Activated gamma-delta T cell treated with Interleukin-2 at 50 U/mL for 16 hours (primary cell): Measurements from ENCODE around the gene SLC34A2.

Source experiments
- DNase-seq: peaks from one replicate; pipeline ENCODE4 v3.0.0-alpha.2; 2020

SLC34A2 gene

DNA sequence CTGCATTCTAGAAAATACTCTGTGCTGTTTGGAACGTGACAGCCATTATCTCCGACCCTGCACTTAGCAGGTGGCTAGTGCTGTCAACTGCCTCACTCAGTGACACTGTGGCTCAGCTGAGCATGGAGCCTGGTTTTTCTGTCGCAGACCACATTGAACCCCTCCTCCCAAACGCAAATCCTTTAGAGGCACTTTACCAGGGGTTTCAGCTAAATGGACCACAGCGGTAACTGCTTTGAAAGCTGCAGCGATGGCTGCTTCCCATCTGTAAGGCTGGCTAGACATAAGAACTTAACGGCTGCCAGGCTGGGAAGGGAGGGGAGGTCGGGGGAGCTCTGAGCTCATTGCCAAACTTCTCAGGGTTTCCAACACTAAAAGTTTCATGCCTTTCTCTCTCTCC, 8.1 kb downstream of the SLC34A2 start:
- DNase-seq = no peak

DNA sequence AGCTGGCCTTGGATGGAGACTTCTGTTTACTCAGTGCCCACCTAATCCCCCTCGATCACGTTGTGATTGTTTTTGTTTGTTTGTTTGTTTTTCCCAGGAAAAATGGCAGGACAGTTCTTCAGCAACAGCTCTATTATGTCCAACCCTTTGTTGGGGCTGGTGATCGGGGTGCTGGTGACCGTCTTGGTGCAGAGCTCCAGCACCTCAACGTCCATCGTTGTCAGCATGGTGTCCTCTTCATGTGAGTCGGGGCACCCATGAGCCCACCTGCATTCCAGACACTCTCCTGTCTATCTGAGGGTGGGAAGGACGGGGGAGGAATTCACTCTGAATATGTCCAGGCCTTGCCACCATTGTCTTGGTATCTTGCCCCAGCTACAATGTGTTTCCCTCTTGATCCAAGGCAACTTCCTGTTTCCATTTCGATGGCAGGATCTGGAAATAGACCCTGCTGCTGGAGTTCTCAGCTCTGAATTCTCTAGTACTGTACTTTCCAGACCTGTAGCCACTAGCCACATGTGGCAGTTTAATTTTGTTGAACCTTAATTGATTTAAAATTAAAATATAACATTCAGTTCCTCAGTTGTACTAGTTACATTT, 10.5 kb downstream of the SLC34A2 start:
- DNase-seq = no peak

DNA sequence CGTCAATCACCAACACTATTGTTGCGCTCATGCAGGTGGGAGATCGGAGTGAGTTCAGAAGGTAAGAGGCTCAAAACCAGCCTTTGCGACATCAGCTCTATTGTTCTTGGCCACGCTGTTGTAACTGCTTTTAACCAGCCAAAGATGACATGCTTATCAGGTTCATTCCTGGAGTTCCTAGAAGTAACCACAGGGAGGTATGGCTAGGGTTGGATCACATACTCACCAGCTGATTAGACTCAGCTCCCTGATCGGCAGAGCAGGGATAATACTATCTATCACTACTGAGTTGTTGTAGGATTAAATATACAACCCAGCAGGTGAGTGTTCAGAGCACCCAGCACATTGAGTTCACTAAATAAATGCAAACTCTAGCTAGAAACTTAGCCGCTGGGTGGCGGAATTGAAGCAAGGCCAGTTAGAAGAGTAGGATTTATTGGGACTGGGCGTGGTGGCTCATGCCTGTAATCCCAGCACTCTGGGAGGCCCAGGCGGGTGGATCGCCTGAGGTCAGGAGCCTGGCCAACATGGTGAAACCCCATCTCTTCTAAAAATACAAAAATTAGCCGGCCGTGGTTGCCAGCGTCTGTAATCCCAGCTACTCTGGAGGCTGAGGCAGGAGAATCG, 12.4 kb downstream of the SLC34A2 start:
- no peak for DNase-seq

DNA sequence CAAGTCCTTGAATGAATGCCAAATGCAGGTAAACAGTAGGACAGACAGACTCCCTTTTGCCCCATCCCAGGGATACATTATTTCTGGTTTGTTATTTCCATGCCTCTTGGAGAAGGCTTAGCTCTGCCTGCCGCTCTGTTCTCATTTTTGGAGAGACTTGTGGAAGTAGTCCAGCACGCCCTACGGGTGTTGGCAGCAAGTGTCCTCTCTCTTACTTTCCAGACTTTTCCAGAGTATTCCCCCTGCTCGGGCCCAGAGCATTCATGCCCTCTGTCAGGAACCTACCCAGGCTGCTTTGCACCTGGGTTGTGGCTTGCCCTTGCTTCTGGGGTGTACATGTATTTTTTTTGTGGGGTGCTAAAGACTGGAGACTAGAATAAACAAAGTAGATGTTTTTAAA, 15.3 kb downstream of the SLC34A2 start:
- no peak for DNase-seq

DNA sequence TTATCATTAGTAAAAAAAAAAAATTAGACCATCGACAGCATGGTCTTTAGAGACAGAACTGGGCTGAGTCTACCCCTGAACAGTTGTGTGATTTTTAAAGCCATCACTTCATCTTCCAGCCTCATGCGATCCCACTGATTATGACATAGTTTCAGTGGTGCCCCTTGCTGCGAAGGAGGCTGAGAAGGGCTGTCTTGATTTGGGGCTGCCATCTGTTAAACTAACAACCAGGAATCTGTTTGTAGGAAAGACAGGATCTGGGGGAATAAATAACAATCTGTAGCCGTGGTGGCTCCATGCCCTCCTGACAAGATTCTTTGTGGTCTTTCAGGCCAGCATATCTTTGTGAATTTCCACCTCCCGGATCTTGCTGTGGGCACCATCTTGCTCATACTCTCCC, 17.1 kb downstream of the SLC34A2 start:
- no peak for DNase-seq

DNA sequence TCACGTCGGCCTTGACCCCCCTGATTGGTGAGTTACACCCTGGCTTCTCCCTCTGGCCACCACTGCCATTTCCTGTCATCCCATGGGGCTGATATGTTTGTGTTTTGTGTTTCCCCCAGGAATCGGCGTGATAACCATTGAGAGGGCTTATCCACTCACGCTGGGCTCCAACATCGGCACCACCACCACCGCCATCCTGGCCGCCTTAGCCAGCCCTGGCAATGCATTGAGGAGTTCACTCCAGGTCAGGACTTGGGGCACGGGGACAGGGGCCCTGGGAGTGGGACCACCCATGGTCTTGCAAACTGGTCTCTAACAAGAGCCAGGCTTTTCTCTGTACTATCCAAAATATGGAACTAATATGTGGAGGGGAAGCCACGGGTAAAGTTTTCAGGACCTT, 18.7 kb downstream of the SLC34A2 start:
- no peak for DNase-seq

DNA sequence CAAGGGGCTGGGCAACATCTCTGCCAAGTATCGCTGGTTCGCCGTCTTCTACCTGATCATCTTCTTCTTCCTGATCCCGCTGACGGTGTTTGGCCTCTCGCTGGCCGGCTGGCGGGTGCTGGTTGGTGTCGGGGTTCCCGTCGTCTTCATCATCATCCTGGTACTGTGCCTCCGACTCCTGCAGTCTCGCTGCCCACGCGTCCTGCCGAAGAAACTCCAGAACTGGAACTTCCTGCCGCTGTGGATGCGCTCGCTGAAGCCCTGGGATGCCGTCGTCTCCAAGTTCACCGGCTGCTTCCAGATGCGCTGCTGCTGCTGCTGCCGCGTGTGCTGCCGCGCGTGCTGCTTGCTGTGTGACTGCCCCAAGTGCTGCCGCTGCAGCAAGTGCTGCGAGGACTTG, 20.6 kb downstream of the SLC34A2 start:
- DNase-seq = no peak

DNA sequence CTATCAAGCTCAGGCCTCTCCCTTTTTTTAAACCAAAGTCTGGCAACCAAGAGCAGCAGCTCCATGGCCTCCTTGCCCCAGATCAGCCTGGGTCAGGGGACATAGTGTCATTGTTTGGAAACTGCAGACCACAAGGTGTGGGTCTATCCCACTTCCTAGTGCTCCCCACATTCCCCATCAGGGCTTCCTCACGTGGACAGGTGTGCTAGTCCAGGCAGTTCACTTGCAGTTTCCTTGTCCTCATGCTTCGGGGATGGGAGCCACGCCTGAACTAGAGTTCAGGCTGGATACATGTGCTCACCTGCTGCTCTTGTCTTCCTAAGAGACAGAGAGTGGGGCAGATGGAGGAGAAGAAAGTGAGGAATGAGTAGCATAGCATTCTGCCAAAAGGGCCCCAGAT, 21.5 kb downstream of the SLC34A2 start:
- DNase-seq = no peak

DNA sequence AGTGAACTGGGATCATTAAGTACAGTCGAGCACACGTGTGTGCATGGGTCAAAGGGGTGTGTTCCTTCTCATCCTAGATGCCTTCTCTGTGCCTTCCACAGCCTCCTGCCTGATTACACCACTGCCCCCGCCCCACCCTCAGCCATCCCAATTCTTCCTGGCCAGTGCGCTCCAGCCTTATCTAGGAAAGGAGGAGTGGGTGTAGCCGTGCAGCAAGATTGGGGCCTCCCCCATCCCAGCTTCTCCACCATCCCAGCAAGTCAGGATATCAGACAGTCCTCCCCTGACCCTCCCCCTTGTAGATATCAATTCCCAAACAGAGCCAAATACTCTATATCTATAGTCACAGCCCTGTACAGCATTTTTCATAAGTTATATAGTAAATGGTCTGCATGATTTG, 22.3 kb downstream of the SLC34A2 start:
- no peak for DNase-seq

DNA sequence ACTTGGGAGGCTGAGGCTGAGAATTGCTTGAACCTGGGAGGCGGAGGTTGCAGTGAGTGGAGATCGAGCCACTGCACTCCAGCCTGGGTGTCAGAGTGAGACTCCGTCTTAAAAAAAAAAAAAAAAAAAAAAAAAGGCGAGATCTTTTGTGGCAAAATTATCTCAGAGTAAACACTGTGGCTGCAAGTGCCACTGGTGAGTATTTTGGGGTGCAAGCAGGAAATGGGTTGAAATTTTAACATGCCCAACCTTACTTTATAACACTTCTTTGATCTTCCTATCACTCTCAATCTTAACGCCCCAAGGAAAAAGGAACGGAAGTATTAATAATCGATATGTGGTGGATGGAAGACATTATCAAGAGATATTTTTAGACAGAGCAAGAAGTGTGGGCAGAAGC, 32.1 kb downstream of the SLC34A2 start:
- no peak for DNase-seq

DNA sequence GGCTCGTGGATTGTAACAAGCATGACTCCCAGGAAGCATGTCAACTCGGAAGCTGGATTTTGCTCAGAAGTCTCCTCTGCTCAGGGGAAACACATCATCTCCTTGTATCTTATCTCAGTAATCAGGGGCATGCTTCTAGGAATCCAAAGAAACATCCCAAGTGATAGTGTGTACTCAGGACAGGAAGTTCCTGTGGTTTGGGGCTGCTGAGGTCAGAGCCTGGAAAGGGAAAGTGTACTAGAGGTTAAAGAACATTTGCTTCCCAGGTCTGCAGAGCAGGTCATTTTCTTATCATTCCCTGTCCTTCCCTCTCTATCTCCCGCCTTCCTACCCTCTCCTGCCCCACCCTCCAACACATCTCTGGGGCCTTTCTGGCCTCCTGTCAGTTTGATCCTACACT, 38.8 kb downstream of the SLC34A2 start:
- no peak for DNase-seq

DNA sequence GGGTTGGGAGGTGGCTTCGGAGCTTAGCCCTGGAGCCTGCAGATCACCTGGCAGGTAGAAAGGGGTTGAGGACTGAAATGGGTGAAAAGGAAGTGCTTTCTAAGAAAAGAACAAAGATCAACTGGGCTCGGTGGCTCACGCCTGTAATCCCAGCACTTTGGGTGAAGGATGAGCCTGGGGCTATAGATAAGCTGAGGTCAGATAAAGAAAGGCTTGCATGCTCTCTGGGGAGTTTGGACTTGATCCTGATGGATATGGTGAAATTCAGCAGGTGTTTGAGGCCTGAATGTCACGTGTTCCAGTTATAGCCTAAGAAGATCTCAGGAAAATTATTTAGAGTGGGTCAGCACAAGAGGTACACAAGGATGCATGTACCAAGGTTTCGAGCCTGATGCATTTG, 40.8 kb downstream of the SLC34A2 start:
- no peak for DNase-seq

DNA sequence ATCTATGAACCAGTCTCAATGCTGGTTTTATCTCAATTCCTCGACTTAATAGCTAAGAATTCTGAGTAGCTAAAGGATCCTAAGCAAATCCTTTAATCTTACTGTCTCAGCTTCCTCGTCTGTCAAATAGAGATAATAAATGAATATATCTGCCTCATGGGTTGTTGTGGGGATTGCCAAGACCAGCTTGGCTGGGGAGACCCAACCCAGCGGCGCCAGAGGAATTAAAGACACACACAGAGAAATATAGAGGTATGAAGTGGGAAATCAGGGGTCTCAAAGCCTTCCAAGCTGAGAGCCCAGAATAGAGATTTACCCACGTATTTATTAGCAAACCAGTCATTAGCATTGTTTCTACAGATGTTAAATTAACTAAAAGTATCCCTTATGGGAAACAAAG, 41.9 kb downstream of the SLC34A2 start:
- no peak for DNase-seq

DNA sequence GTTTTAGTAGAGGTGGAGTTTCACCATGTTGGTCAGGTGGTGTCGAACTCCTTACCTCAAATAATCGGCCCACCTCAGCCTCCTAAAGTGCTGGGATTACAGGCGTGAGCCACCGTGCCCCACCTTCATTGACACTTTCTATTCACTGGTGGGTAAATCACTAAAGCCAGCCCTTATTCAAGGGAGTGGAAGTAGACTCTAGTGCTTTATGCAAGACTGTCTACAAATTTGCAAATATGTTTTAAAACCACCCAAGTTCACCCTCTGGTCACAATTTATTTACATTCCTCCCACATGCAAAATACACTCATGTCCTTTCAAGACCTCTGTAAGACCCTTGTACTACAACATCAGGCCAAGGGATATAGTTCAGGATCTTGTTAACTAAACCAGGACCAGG, 45.0 kb downstream of the SLC34A2 start:
- DNase-seq = no peak

DNA sequence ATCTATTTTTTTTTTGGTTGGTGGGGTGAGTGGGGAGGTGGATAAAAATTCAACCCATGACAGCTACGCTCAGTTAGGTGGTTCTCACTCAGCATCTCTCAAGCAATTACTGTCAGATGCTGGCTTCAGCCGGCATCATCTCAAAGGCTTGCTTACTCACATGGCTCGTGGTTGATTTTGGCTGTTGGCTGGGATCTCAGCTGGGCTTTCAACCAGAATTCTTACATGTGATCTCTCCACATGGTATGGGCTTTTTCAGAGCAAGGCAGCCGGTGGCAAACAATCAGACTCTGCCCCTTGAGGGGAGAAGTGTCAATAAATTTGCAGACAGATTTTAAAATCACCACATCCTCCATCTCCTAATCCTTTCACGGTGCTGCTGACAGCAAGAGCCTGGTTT, 47.2 kb downstream of the SLC34A2 start:
- no peak for DNase-seq

DNA sequence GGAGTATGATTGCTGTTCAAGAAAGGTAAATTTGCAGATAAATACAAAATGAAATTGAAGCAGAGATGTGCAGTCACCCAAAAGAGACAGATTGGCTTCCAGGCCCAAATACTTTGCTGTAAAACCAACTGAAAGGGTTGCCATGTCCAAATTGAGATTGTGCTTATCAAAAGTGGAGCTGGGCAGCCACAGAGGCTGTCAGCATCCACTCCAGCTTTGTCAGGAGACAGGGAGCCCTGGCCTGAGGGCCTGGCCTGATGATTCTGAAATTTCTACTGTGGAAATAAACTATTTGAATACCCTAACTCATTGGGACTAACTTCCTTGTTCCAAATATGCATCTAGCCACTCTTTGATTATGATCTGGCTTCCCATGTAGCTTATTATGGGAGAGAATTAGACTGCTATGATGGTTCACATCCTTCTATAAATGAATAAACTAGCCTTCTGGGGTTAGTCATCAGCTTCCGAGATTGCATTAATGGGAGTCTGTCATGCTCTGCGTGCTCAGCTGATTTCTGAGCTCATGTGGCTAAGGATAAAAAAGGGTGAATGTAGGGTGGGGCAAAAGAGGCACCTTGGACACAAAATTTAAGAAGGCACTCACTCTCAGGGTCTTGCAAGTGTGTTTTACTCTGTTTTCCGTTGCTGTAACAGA, 48.2 kb downstream of the SLC34A2 start:
- DNase-seq = no peak

DNA sequence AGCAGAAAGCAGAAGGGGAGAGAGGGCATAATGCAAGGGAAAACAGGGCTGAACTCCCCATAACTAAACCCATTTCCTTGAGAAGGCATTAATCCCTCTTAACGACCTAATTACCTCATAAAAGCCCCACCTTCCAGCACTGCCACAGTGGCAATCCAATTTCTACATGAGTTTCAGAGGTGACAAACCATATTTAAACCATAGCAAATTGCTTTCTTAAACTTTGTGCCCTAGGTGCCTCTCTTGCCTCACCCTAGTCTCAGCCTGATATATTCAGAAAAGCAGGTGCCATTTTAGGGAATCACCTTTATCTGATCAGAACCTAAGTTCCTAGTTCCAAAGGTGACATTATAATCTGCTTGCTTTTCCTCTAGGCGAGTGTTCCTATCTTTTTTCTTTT, 48.9 kb downstream of the SLC34A2 start:
- DNase-seq = no peak

DNA sequence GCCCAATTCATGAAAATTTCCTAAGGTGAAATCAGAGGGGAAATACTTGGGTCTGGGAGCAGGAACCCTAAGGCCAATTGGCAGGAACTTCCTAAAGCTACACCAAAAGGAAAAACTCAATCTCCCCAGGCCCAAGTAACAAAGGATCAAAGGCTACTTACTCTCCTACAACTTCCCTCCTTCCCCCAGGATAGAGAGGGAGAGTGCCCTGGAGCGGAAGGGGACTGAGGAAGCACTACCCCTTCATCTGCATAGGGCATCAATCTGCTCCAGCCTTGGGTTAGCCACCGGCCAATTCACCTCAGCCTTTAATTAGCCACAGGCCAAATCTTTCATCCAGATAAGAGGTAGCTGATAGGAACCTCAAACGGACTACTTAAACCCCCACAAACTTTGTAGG, 55.0 kb downstream of the SLC34A2 start:
- DNase-seq = no peak

DNA sequence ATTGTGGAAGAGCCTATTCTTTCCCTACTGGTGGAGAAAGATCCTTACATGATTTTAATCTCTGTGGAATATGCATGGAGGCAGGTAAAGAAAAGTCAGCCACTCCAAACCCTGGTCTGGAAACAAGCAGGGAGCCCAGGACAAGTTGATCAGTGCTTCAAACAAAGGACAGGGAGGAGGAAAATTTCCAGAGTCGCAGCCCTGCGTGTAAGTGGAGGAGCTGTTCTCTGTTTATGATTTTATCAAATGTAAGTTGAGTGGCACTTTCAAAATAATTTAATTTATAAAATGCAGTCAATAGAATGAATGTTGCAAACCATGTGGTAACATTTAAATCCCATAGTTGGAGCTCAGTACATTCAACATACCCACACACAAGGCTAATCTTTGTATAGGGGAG, 57.0 kb downstream of the SLC34A2 start:
- no peak for DNase-seq

DNA sequence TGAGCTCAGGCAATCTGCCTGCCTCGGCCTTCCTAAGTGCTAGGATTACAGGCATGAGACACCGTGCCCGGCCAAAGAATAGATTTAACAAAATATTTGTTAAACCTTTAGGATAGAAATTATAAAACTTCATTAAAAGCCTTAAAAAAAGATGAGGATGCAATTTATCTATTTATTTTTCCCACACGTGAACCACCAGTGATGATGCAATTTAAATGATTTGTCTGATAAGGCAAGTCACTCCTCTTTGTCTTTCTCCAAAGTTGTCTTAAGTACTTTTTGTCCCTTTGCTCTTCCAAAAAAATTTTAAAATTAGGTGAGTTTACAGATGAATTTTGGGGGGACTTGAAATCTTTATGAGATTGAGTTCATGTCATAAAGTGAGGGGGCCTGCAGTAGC, 58.2 kb downstream of the SLC34A2 start:
- DNase-seq = no peak

DNA sequence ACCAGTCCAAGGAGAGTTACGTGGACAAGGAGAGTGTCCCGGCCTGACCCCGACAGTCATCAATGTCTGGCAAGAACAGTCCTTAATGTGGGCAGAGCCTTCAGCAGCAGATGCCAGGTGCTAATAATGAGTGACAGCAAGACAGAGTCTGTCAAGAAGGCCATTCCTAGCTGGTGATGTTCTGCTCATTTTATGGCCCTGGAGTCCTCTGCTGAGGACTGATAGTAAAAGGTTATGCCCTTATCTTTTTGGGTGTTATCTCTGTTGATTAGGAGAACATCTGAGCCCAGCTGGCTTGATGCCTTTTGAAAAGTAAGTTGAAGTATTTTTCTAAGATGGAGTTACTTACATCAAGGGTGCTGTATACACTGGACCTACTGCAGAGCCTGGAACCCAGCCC, 67.3 kb downstream of the SLC34A2 start:
- no peak for DNase-seq

DNA sequence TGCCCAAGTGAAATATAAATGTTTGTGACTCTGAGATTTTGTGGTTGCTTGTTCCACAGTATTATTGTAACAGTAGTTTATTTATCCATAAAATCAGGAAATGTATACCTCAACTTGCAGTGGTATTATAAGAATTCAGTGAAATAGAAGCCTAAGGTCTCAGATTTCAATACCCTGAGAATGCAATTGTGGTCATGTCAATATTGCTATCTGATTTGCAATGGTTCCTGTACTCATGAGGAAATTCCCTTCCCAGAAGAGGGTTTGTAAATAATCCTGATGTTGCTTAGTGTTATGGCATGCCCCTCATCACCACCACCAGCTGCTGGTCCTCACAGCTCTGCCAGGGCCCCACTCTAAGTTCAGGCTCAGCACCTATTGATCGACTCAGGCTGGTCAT, 67.8 kb downstream of the SLC34A2 start:
- DNase-seq = no peak

DNA sequence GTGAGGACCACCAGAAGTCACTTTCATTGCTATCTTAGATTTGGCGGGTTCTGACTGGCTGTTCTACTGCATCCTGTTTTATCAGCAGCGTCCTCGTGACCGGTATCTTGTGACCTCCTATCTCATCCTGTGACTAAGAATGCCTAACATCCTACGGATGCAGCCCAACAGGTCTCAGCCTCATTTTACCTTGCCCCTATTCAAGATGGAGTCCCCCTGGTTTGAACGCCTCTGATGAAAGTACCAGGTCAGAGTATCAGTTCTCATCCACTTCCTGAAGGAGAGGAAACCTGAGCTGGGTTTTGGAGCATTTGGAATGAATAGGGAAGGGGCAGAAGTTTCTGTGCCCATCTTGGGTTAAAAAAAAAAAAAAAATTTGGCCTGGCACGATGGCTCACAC, 70.2 kb downstream of the SLC34A2 start:
- DNase-seq = no peak

DNA sequence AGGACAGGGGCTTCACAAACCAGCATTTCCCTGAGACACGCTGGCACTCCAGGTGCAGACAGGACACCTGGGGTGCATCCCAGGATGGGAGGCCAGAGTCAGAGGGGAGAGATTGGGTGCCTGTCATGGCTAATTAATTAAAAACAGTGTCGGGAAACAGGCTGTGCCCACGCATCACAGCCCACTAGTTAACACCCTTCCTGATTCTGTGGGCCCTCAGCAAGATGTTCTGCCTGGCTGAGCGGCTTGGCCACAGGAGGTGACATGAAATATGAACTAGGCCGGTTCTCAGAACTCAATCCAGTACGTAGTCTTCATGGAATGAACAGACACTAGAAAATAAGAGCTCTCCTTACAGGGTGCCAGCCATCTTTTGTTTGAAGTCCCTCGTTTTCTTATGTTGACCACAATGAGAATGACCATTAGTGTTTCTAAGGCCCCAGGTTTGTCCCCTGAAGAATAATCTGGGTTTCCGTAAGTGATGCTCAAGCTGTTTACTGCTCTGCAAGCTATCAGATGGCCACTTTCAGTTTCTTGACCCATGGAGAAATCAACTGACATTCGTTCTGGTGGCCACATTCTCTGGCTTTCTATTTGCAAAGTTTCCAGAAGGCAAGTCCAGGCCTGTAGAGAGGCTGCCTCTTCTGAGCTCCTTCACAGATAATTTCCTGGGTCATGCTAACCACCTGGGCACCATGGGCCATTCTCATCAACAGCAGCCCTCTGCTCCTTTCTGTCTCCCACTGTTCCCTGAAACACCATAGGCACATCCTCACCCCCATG, 72.3 kb downstream of the SLC34A2 start:
- DNase-seq = no peak
